HL-60 (cell line): ENCODE measurements around the gene AASDH.

ENCODE experiments used
- DNase-seq, 2 experiments: peaks; one replicate each; pipeline ENCODE4 v3.0.0-alpha.2; 2010 to 2020; ENCODE audit warnings: low read depth in 1 of 2, low spot score in 1 of 2
- H3K27ac ChIP-seq: fragments of 250-450 bp; sonication (Bioruptor Pico); replicated peaks from 2 replicates; pipeline ENCODE4 v1.5.1; 2020; ENCODE audit warnings: mild to moderate bottlenecking, moderate library complexity
- H3K27me3 ChIP-seq: fragments of 250-450 bp; sonication (Bioruptor Pico); 2 replicates; pipeline ENCODE4 v1.5.1; 2021; ENCODE audit warnings: mild to moderate bottlenecking, moderate library complexity; ENCODE audit not compliant: insufficient read depth, poor library complexity, severe bottlenecking
- H3K4me3 ChIP-seq: replicated peaks from 2 replicates; pipeline ENCODE4 v1.5.1; 2011; ENCODE audit warnings: mild to moderate bottlenecking, control low read depth, low read length; ENCODE audit not compliant: insufficient read depth
- CTCF ChIP-seq: IDR thresholded peaks from one replicate; pipeline ENCODE4 v1.5.1; 2011; ENCODE audit warnings: low read length, control low read depth, inconsistent platforms; ENCODE audit not compliant: insufficient read depth
- GABPA ChIP-seq: IDR thresholded peaks from 2 replicates; pipeline ENCODE4 v1.6.1; 2012; ENCODE audit warnings: low read depth
- POLR2AphosphoS5 ChIP-seq: IDR thresholded peaks from 2 replicates; pipeline ENCODE4 v1.6.1; 2012; ENCODE audit warnings: low read depth
- SPI1 ChIP-seq: IDR thresholded peaks from 2 replicates; pipeline ENCODE4 v1.6.1; 2012; ENCODE audit warnings: low read depth, mild to moderate bottlenecking, borderline replicate concordance
- TF ChIP-seq, protein P1 (sequence below): IDR thresholded peaks from 2 replicates; pipeline ENCODE4 v1.6.1; 2012; ENCODE audit warnings: low read depth; ENCODE audit not compliant: insufficient replicate concordance

Gene AASDH

GRCh38 chr4:56417396-56417795, 30.1 kb upstream of the AASDH start:
- no peak for DNase-seq
- no peak overlapping the region for H3K27ac ChIP-seq
- H3K4me3 ChIP-seq: no peak overlapping the region
- no peaks in the 10 kb centered on the region for H3K27me3 ChIP-seq
- TF ChIP-seq CTCF: no peak
- TF ChIP-seq, protein P1, sequence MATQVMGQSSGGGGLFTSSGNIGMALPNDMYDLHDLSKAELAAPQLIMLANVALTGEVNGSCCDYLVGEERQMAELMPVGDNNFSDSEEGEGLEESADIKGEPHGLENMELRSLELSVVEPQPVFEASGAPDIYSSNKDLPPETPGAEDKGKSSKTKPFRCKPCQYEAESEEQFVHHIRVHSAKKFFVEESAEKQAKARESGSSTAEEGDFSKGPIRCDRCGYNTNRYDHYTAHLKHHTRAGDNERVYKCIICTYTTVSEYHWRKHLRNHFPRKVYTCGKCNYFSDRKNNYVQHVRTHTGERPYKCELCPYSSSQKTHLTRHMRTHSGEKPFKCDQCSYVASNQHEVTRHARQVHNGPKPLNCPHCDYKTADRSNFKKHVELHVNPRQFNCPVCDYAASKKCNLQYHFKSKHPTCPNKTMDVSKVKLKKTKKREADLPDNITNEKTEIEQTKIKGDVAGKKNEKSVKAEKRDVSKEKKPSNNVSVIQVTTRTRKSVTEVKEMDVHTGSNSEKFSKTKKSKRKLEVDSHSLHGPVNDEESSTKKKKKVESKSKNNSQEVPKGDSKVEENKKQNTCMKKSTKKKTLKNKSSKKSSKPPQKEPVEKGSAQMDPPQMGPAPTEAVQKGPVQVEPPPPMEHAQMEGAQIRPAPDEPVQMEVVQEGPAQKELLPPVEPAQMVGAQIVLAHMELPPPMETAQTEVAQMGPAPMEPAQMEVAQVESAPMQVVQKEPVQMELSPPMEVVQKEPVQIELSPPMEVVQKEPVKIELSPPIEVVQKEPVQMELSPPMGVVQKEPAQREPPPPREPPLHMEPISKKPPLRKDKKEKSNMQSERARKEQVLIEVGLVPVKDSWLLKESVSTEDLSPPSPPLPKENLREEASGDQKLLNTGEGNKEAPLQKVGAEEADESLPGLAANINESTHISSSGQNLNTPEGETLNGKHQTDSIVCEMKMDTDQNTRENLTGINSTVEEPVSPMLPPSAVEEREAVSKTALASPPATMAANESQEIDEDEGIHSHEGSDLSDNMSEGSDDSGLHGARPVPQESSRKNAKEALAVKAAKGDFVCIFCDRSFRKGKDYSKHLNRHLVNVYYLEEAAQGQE: no peak
- TF ChIP-seq SPI1: no peak
- no peak for TF ChIP-seq POLR2AphosphoS5
- TF ChIP-seq GABPA: no peak

GRCh38 chr4:56416349-56416748, 29.1 kb upstream of the AASDH start:
- H3K27me3 ChIP-seq: no peaks in the 10 kb centered on the region
- no peak overlapping the region for H3K27ac ChIP-seq
- H3K4me3 ChIP-seq: no peak overlapping the region
- DNase-seq: no peak
- TF ChIP-seq SPI1: no peak
- TF ChIP-seq POLR2AphosphoS5: no peak
- no peak for TF ChIP-seq CTCF
- TF ChIP-seq, protein P1: no peak
- TF ChIP-seq GABPA: no peak

DNA sequence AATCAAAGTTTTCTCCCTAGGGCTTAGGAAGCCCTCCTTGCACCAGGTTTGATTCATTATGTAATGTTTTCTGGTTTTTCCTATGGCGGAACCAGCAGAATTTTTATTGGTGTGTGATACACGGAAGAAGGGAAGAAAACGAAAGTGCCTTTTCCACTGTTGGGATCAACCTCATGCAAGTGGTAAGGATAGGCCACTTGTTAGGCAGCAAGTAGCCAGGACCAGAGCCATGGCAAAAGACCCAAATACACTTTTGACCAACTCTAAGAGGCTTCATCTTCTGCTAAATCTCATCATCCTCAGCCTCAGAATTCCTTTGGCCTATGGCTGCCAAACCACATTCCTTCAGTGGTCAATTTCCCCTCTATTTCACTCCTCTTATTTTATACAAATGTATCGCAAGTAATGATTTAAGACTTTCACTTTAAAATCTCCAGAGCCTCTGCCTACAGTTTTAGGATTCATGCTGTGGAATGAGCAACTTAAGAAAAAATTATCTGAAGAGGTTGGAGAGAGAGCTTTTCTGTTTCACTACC, 26.9 kb upstream of the AASDH start:
- no peak overlapping the region for H3K27ac ChIP-seq
- no peak overlapping the region for H3K4me3 ChIP-seq
- H3K27me3 ChIP-seq: no peaks in the 10 kb centered on the region
- no peak for DNase-seq
- TF ChIP-seq CTCF (no peak), GABPA (no peak), POLR2AphosphoS5 (no peak), SPI1 (no peak)
- TF ChIP-seq, protein P1: no peak
